CD14-positive monocyte (primary cell): ENCODE measurements around the gene HIBADH. TPM values are rescaled to one million over a fixed set of nuclear protein-coding genes. Genes with fewer than 3 reads are reported as not detected.

Experiments used
- DNase-seq, 3 donors: peaks; one replicate each; pipeline ENCODE4 v3.0.0-alpha.2; 2011 to 2022
- H2AFZ ChIP-seq: 2 replicates; pipeline ENCODE4 v1.6.0; 2012; ENCODE audit warnings: mild to moderate bottlenecking, low read depth, low read length, inconsistent platforms; ENCODE audit not compliant: insufficient read depth, poor library complexity, severe bottlenecking
- H3K27ac ChIP-seq, 2 donors: 1 replicate in 1 of 2; 2 replicates in 1 of 2; pipeline ENCODE4 v1.5.1; 2012 to 2013; ENCODE audit warnings: low read length in 2 of 2, control low read depth in 1 of 2, inconsistent platforms in 1 of 2, low read depth in 1 of 2, mild to moderate bottlenecking in 1 of 2
- H3K27me3 ChIP-seq, 2 donors: one replicate each; pipeline versions ENCODE4 v1.6.0 to v1.6.1; 2011 to 2013; ENCODE audit warnings: low read length in 2 of 2; ENCODE audit not compliant: control insufficient read depth in 2 of 2, insufficient read depth in 2 of 2
- H3K36me3 ChIP-seq, 2 donors: replicated peaks in 1 of 2; 1 replicate in 1 of 2; 2 replicates in 1 of 2; pipeline versions ENCODE4 v1.5.1 to v1.6.1; 2012 to 2013; ENCODE audit warnings: low read length in 2 of 2, control low read depth in 1 of 2, inconsistent platforms in 1 of 2, mild to moderate bottlenecking in 1 of 2; ENCODE audit not compliant: insufficient read depth in 2 of 2, control insufficient read depth in 1 of 2
- H3K4me1 ChIP-seq, 2 donors: 1 replicate in 1 of 2; 2 replicates in 1 of 2; pipeline versions ENCODE4 v1.5.1 to v1.6.1; 2012 to 2013; ENCODE audit warnings: low read length in 2 of 2, control low read depth in 1 of 2, inconsistent platforms in 1 of 2, mild to moderate bottlenecking in 1 of 2, moderate library complexity in 1 of 2; ENCODE audit not compliant: insufficient read depth in 2 of 2, control insufficient read depth in 1 of 2
- H3K4me2 ChIP-seq: replicated peaks from 2 replicates; pipeline ENCODE3; 2012; ENCODE audit warnings: low read length, moderate library complexity, mild to moderate bottlenecking; ENCODE audit not compliant: poor library complexity, severe bottlenecking; ENCODE audit errors: extremely low read depth
- H3K4me3 ChIP-seq, 3 experiments: fragments of 200-600 bp in 1 of 3; sonication (generic) in 1 of 3; replicated peaks in 1 of 3; 1 replicate in 2 of 3; 2 replicates in 1 of 3; pipeline ENCODE4 v1.5.1; 2011 to 2013; ENCODE audit warnings: low read length in 3 of 3, mild to moderate bottlenecking in 3 of 3, control low read depth in 2 of 3, low read depth in 2 of 3, inconsistent platforms in 1 of 3, moderate library complexity in 1 of 3
- H3K79me2 ChIP-seq: 2 replicates; pipeline ENCODE4 v1.6.0; 2012; ENCODE audit warnings: mild to moderate bottlenecking, control low read depth, inconsistent platforms, low read length, moderate library complexity; ENCODE audit not compliant: insufficient read depth
- H3K9ac ChIP-seq: 2 replicates; pipeline ENCODE4 v1.6.0; 2017; ENCODE audit warnings: low read length, mild to moderate bottlenecking; ENCODE audit not compliant: insufficient read depth, poor library complexity, severe bottlenecking
- H3K9me3 ChIP-seq, 2 donors: replicated peaks in 1 of 2; 1 replicate in 1 of 2; 2 replicates in 1 of 2; pipeline versions ENCODE4 v1.5.1 to v1.6.1; 2012 to 2013; ENCODE audit warnings: low read length in 2 of 2, control low read depth in 1 of 2; ENCODE audit not compliant: control insufficient read depth in 1 of 2, insufficient read depth in 1 of 2
- H4K20me1 ChIP-seq: 2 replicates; pipeline ENCODE4 v1.6.0; 2012; ENCODE audit warnings: mild to moderate bottlenecking, low read length, control low read depth, moderate library complexity; ENCODE audit not compliant: insufficient read depth
- H3K27ac Mint-ChIP-seq, 7 donors: one replicate each; pipeline ENCODE4 v1.8.0; 2020; ENCODE audit warnings: mild to moderate bottlenecking in 7 of 7, mixed read lengths in 7 of 7, moderate library complexity in 6 of 7, inconsistent platforms in 2 of 7
- H3K27me3 Mint-ChIP-seq, 3 donors: one replicate each; pipeline ENCODE4 v1.8.0; 2021 to 2022; ENCODE audit warnings: low read depth in 3 of 3, mild to moderate bottlenecking in 3 of 3, mixed read lengths in 3 of 3, moderate library complexity in 3 of 3, inconsistent platforms in 1 of 3
- H3K36me3 Mint-ChIP-seq, 2 donors: one replicate each; pipeline ENCODE4 v1.8.0; 2020; ENCODE audit warnings: mixed read lengths in 2 of 2, inconsistent platforms in 1 of 2, mild to moderate bottlenecking in 1 of 2
- H3K4me1 Mint-ChIP-seq: one replicate; pipeline ENCODE4 v1.8.0; 2020; ENCODE audit warnings: mild to moderate bottlenecking, mixed read lengths
- H3K4me3 Mint-ChIP-seq, 2 donors: one replicate each; pipeline ENCODE4 v1.8.0; 2020; ENCODE audit warnings: mild to moderate bottlenecking in 2 of 2, mixed read lengths in 2 of 2, moderate library complexity in 1 of 2
- H3K9me3 Mint-ChIP-seq, 7 donors: one replicate each; pipeline ENCODE4 v1.8.0; 2020 to 2022; ENCODE audit warnings: mixed read lengths in 7 of 7, mild to moderate bottlenecking in 6 of 7, moderate library complexity in 6 of 7, inconsistent platforms in 2 of 7
- CTCF ChIP-seq: fragments of 200-600 bp; IDR thresholded peaks from one replicate; pipeline ENCODE4 v1.8.0; 2022; ENCODE audit warnings: antibody characterized with exemption, mild to moderate bottlenecking
- whole genome bisulfite sequencing: methylation state at CpG from one replicate; pipeline ENCODE4 v1.1.5; 2013; ENCODE audit warnings: missing lambda C conversion rate; ENCODE audit not compliant: insufficient coverage; 5-methylcytosine and 5-hydroxymethylcytosine counted together
- intact Hi-C, 2 donors: fragments of 100-400 bp; cut with micrococcal nuclease; formaldehyde crosslinking; loops; one replicate each; pipeline versions ENCODE4 v1.15.0 to v1.15.1; 2023
- polyA plus RNA-seq, 3 donors: library from polyadenylated mRNA; depleted of rRNA in 1 of 3; unstranded in 2 of 3; stranded (reverse) in 1 of 3; fragments of 300-500 nt in 2 of 3; fragments of >200 nt in 1 of 3; fragmentation: Illumina TruSeq in 2 of 3; gene quantifications; 1 replicate in 2 of 3; 2 replicates in 1 of 3; pipeline ENCODE4 v1.2.3, GENCODE V29; 2012 to 2021

The HIBADH gene
- polyA plus RNA-seq, 3 donors, result 8.9 to 29.1 (median 26.5) TPM

- 100% methylated on average over 2 of the region's 5 CpGs for WGBS
- no peak for TF ChIP-seq CTCF
- no peaks in the 10 kb centered on the region for H3K27me3 Mint-ChIP-seq
Observed at GRCh38 chr7:27553273-27553672, 109.4 kb downstream of the HIBADH start.

DNA sequence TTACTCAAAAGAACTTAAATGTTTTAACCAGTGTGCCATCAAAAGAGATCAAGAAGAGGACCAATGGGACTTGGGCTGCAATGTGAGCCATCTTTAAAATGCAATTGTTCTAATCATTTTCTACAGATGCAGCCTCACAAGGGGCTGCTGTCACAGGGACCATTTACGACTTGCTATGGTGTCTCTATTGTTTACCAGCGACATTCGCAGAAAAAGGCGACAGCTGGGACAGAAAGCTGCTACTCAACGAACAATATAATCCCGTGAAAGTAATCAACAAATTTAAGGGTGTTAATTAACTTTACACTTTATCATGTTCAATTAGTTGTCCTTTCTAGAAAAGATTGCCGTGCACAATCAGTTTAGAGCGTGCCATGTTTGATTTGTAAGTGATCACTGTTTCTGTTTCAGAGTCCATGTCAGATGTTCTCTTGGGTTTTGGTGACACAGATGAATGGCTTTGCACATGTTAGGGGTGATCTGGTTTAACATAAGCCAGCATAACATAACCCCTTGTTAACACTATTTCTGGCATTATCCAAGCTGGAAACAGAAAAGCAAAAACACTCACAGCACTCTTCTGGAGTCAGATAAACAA lies 110.8 kb downstream of the HIBADH start:
- Histone ChIP-seq H3K79me2 (no peaks in the 10 kb centered on the region), H3K4me2 (no peak overlapping the region), H3K27me3 (no peaks in the 10 kb centered on the region), H2AFZ (no peak overlapping the region), H4K20me1 (no peaks in the 10 kb centered on the region), H3K4me1 (no peaks in the 10 kb centered on the region), H3K4me3 (no peak overlapping the region), H3K9ac (no peak overlapping the region), H3K36me3 (no peaks in the 10 kb centered on the region), H3K27ac (no peak overlapping the region), H3K9me3 (no peaks in the 10 kb centered on the region)
- intact Hi-C loops, result no loop called here
- no peak for TF ChIP-seq CTCF
- Mint-ChIP-seq H3K4me3 (no peak overlapping the region), H3K27ac (no peak overlapping the region), H3K36me3 (no peaks in the 10 kb centered on the region), H3K4me1 (no peaks in the 10 kb centered on the region), H3K27me3 (no peaks in the 10 kb centered on the region), H3K9me3 (no peaks in the 10 kb centered on the region)
- 100% methylated on average over 2 of the region's 8 CpGs for WGBS
- DNase-seq, result no peak

More at GRCh38 chr7:27553273-27553672, 109.4 kb downstream of the HIBADH start:
- Mint-ChIP-seq H3K4me3 (no peak overlapping the region), H3K27ac (no peak overlapping the region), H3K9me3 (peaks cover 0 to under 1% (median 0%) of the 10 kb centered on the region in 7 donors), H3K36me3 (no peaks in the 10 kb centered on the region), H3K4me1 (no peaks in the 10 kb centered on the region)
- H4K20me1 ChIP-seq, result no peaks in the 10 kb centered on the region
- no peak overlapping the region for H3K27ac ChIP-seq
- no peaks in the 10 kb centered on the region for H3K36me3 ChIP-seq
- H3K9ac ChIP-seq, result no peak overlapping the region
- H3K4me3 ChIP-seq, result no peak overlapping the region
- no peaks in the 10 kb centered on the region for H3K27me3 ChIP-seq
- no peak overlapping the region for H3K4me2 ChIP-seq
- no peaks in the 10 kb centered on the region for H3K4me1 ChIP-seq
- intact Hi-C loops, result no loop called here
- no peak for DNase-seq
- no peaks in the 10 kb centered on the region for H3K79me2 ChIP-seq
- no peak overlapping the region for H2AFZ ChIP-seq
- H3K9me3 ChIP-seq, result no peaks in the 10 kb centered on the region
